Naive thymus-derived CD4-positive, alpha-beta T cell (primary cell): ENCODE measurements around the gene MRPS25. TPM values are rescaled to one million over a fixed set of nuclear protein-coding genes. Genes with fewer than 3 reads are reported as not detected.
A peak's percentile ranks its signal among the peaks of the same experiment; 100 is the strongest.

Experiments
- ATAC-seq: fragments of 150-1000 bp; cut with Tn5 transposase; 2 replicates; pipeline ENCODE4 v1.10.0; 2021; ENCODE audit warnings: mild to moderate bottlenecking, moderate library complexity
- CTCF ChIA-PET: fragments of 350-600 bp; sonication (Branson Sonifier 250); formaldehyde crosslinking; loops from one replicate; lab custom pipeline; 2021; ENCODE audit warnings: antibody characterized with exemption; lab: Charles Lee
- POLR2A ChIA-PET: fragments of 350-600 bp; sonication (Branson Sonifier 250); formaldehyde crosslinking; loops from one replicate; lab custom pipeline; 2021; ENCODE audit warnings: antibody characterized with exemption, inconsistent platforms; lab: Charles Lee
- DNase-seq, 9 donors: peaks; one replicate each; pipeline versions ENCODE4 v3.0.0 to v3.0.0-alpha.2; 2020 to 2022; ENCODE audit warnings: mixed read lengths in 1 of 9
- H3K27ac ChIP-seq: one replicate; pipeline ENCODE4 v1.7.0; 2013; ENCODE audit warnings: mild to moderate bottlenecking, low read depth, low read length, moderate library complexity
- H3K27me3 ChIP-seq, 2 donors: one replicate each; pipeline ENCODE4 v1.7.0; 2013; ENCODE audit warnings: low read length in 2 of 2, mild to moderate bottlenecking in 2 of 2, moderate library complexity in 2 of 2; ENCODE audit not compliant: control insufficient read depth in 2 of 2, insufficient read depth in 2 of 2
- H3K36me3 ChIP-seq, 3 experiments: 1 replicate in 2 of 3; 2 replicates in 1 of 3; pipeline ENCODE4 v1.7.0; 2013; ENCODE audit warnings: low read length in 3 of 3, mild to moderate bottlenecking in 3 of 3, moderate library complexity in 1 of 3; ENCODE audit not compliant: insufficient read depth in 3 of 3, control insufficient read depth in 2 of 3
- H3K4me1 ChIP-seq, 2 donors: one replicate each; pipeline ENCODE4 v1.7.0; 2013; ENCODE audit warnings: low read length in 2 of 2, mild to moderate bottlenecking in 2 of 2, moderate library complexity in 1 of 2; ENCODE audit not compliant: control insufficient read depth in 2 of 2, insufficient read depth in 2 of 2
- H3K4me3 ChIP-seq: 2 replicates; pipeline ENCODE4 v1.7.0; 2013; ENCODE audit warnings: mild to moderate bottlenecking, low read length
- H3K9me3 ChIP-seq, 3 experiments: 1 replicate in 2 of 3; 2 replicates in 1 of 3; pipeline ENCODE4 v1.7.0; 2013; ENCODE audit warnings: low read length in 3 of 3; ENCODE audit not compliant: control insufficient read depth in 2 of 3
- H3K27ac Mint-ChIP-seq, 9 donors: one replicate each; pipeline ENCODE4 v1.8.0; 2020 to 2022; ENCODE audit warnings: mixed read lengths in 9 of 9, mild to moderate bottlenecking in 8 of 9, moderate library complexity in 5 of 9, inconsistent platforms in 2 of 9
- H3K27me3 Mint-ChIP-seq, 5 donors: one replicate each; pipeline ENCODE4 v1.8.0; 2021 to 2022; ENCODE audit warnings: mixed read lengths in 5 of 5, mild to moderate bottlenecking in 1 of 5
- H3K36me3 Mint-ChIP-seq, 5 donors: one replicate each; pipeline ENCODE4 v1.8.0; 2020 to 2022; ENCODE audit warnings: mixed read lengths in 5 of 5, mild to moderate bottlenecking in 3 of 5, inconsistent platforms in 1 of 5
- H3K4me1 Mint-ChIP-seq, 7 donors: one replicate each; pipeline ENCODE4 v1.8.0; 2020 to 2022; ENCODE audit warnings: mixed read lengths in 7 of 7, mild to moderate bottlenecking in 3 of 7, inconsistent platforms in 1 of 7
- H3K4me3 Mint-ChIP-seq, 10 donors: one replicate each; pipeline ENCODE4 v1.8.0; 2020 to 2022; ENCODE audit warnings: mild to moderate bottlenecking in 10 of 10, mixed read lengths in 10 of 10, moderate library complexity in 6 of 10, inconsistent platforms in 2 of 10
- H3K9me3 Mint-ChIP-seq, 11 donors: one replicate each; pipeline ENCODE4 v1.8.0; 2020 to 2022; ENCODE audit warnings: mixed read lengths in 11 of 11, mild to moderate bottlenecking in 4 of 11, inconsistent platforms in 1 of 11, moderate library complexity in 1 of 11
- intact Hi-C, 2 donors: fragments of 100-400 bp; cut with micrococcal nuclease; formaldehyde crosslinking; loops; one replicate each; pipeline ENCODE4 v1.15.1; 2023
- polyA plus RNA-seq, 2 donors: library from polyadenylated mRNA; unstranded; fragments of 300-500 nt; fragmentation: Illumina TruSeq; gene quantifications; one replicate each; pipeline ENCODE4 v1.2.3, GENCODE V29; 2021
- total RNA-seq, 6 experiments: library from RNA in 5 of 6; stranded (reverse) in 5 of 6; gene quantifications; 1 replicate in 5 of 6; 2 replicates in 1 of 6; pipeline ENCODE4 v1.2.3 and lab custom pipeline; 2021 to 2026

The MRPS25 gene
- total and polyA plus RNA-seq, 7 experiments from 2014 or later, result 20.2 to 104 (median 68.0) TPM

DNA sequence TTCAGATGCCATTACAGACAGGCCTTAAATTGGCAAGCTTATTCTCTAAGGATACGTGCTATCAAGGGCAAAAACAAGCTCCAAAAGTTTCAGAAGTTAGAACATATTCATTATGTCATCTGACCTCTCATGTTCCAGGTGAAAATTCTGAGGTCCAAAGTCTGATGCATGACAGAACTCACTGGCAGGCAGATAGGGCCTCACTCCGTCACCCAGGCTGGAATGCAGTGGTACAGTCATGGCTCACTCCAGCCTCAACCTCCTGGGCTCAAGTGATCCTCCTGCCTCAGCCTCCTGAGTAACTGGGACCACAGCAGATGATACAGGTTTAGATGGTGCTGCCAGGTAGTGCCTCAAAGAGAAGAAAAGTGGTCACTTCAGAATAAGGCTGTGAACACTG is 15.5 kb downstream of the MRPS25 start:
- H3K9me3 Mint-ChIP-seq, result peaks cover 0 to 4% (median 0%) of the 10 kb centered on the region in 11 donors
- Histone ChIP-seq H3K36me3 (peaks cover 11 to 78% (median 11%) of the 10 kb centered on the region in 3 experiments), H3K27me3 (no peaks in the 10 kb centered on the region), H3K27ac (no peak overlapping the region), H3K4me3 (no peak overlapping the region), H3K9me3 (no peaks in the 10 kb centered on the region), H3K4me1 (peaks cover under 1% of the 10 kb centered on the region in 2 donors)
- H3K36me3 Mint-ChIP-seq, result peaks cover 0 to 33% (median 7%) of the 10 kb centered on the region in 5 donors
- no peak overlapping the region for H3K4me3 Mint-ChIP-seq
- peaks cover 11 to 34% (median 20%) of the 10 kb centered on the region in 7 donors for H3K4me1 Mint-ChIP-seq
- intact Hi-C loops, result loop anchor here in 1 of 2 donors (5.0 kb wide), 1 partner anchor 122 kb away; no protein-coding TSS in a partner anchor
- H3K27me3 Mint-ChIP-seq, result no peaks in the 10 kb centered on the region
- ATAC-seq, result no peak
- DNase-seq, result no peak
- ChIA-PET POLR2A (interaction anchor here (2.6 kb wide), 1 partner anchor 15 kb away, joined by 9 read pairs; the partner anchor contains the start of gene MRPS25), CTCF (no interaction called here)
- peak overlapping the region in 4 of 9 donors; percentile 38 to 76 (median 57) for H3K27ac Mint-ChIP-seq

GRCh38 chr3:15045667-15046066 is 19.4 kb downstream of the MRPS25 start:
- H3K4me3 ChIP-seq, result no peak overlapping the region
- POLR2A ChIA-PET, result no interaction called here

DNA sequence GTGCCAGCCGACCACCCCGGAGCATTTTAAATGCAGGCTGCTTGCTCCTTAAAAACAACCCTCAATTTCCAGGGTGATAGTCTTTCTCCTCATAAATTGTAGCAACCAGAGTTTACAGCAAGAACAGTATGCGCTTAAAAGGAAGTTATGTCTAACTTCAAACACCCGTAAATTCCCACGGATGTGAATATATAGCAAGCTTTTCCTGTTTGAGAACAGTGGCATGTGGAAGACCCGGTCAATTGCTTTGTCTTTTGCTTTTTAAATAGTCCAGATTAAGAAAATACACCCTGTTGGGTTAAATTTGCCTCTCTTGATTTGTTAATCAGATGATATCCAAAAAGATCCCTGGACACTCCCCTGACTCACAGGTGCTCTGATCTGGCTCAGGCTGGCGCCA is 20.8 kb downstream of the MRPS25 start:
- CTCF ChIA-PET, result no interaction called here
- POLR2A ChIA-PET, result no interaction called here
- H3K27me3 Mint-ChIP-seq, result no peaks in the 10 kb centered on the region

More at GRCh38 chr3:15045667-15046066, 19.4 kb downstream of the MRPS25 start:
- Mint-ChIP-seq H3K36me3 (peaks cover 4 to 52% (median 18%) of the 10 kb centered on the region in 5 donors), H3K4me3 (no peak overlapping the region), H3K4me1 (peaks cover 12 to 34% (median 25%) of the 10 kb centered on the region in 7 donors), H3K27ac (peak overlapping the region in 8 of 9 donors; percentile 1 to 78 (median 38)), H3K9me3 (peaks cover 0 to 2% (median 0%) of the 10 kb centered on the region in 11 donors), H3K27me3 (no peaks in the 10 kb centered on the region)
- Histone ChIP-seq H3K4me1 (peaks cover 0 to 6% of the 10 kb centered on the region in 2 donors), H3K27ac (no peak overlapping the region), H3K36me3 (peaks cover 11 to 89% (median 25%) of the 10 kb centered on the region in 3 experiments), H3K27me3 (no peaks in the 10 kb centered on the region), H3K9me3 (no peaks in the 10 kb centered on the region)
- ATAC-seq (no peak), DNase-seq (no peak)
- CTCF ChIA-PET, result no interaction called here
- intact Hi-C loops, result loop anchor here in 1 of 2 donors (5.0 kb wide), 1 partner anchor 118 kb away; no protein-coding TSS in a partner anchor

GRCh38 chr3:15043408-15044171 is 21.5 kb downstream of the MRPS25 start:
- no peaks in the 10 kb centered on the region for H3K9me3 ChIP-seq
- peaks cover 0 to 6% of the 10 kb centered on the region in 2 donors for H3K4me1 ChIP-seq
- ChIA-PET CTCF (no interaction called here), POLR2A (no interaction called here)
- peak overlapping the region in 2 of 10 donors; percentile 11 to 39 for H3K4me3 Mint-ChIP-seq
- H3K9me3 Mint-ChIP-seq, result peaks cover 0 to 2% (median 0%) of the 10 kb centered on the region in 11 donors
- H3K27me3 ChIP-seq, result no peaks in the 10 kb centered on the region
- H3K36me3 Mint-ChIP-seq, result peaks cover 4 to 48% (median 18%) of the 10 kb centered on the region in 5 donors
- intact Hi-C loops, result no loop called here
- DNase-seq (no peak), ATAC-seq (no peak)
- H3K27ac ChIP-seq, result peak overlapping the region; percentile 39
- H3K27me3 Mint-ChIP-seq, result no peaks in the 10 kb centered on the region
- H3K4me1 Mint-ChIP-seq, result peaks cover 12 to 32% (median 20%) of the 10 kb centered on the region in 7 donors
- peaks cover 4 to 86% (median 24%) of the 10 kb centered on the region in 3 experiments for H3K36me3 ChIP-seq
- no peak overlapping the region for H3K4me3 ChIP-seq
- peak overlapping the region in 7 of 9 donors; percentile 46 to 82 (median 70) for H3K27ac Mint-ChIP-seq

More for the DNA sequence above, 20.8 kb downstream of the MRPS25 start:
- Histone ChIP-seq H3K27ac (peak overlapping the region; percentile 39), H3K27me3 (no peaks in the 10 kb centered on the region), H3K4me1 (peaks cover 0 to 6% of the 10 kb centered on the region in 2 donors), H3K4me3 (no peak overlapping the region), H3K9me3 (no peaks in the 10 kb centered on the region), H3K36me3 (peaks cover 9 to 86% (median 27%) of the 10 kb centered on the region in 3 experiments)
- H3K36me3 Mint-ChIP-seq, result peaks cover 0 to 48% (median 18%) of the 10 kb centered on the region in 5 donors
- peak overlapping the region; percentile 11 to 83 (median 70) for H3K27ac Mint-ChIP-seq
- peak overlapping the region in 8 of 10 donors; percentile 3 to 53 (median 26) for H3K4me3 Mint-ChIP-seq
- H3K4me1 Mint-ChIP-seq, result peaks cover 12 to 32% (median 20%) of the 10 kb centered on the region in 7 donors
- peaks cover 0 to 2% (median 0%) of the 10 kb centered on the region in 11 donors for H3K9me3 Mint-ChIP-seq
- ATAC-seq, result no peak
- intact Hi-C loops, result no loop called here
- no peak for DNase-seq

GRCh38 chr3:15042936-15043335 is 22.2 kb downstream of the MRPS25 start:
- ChIA-PET CTCF (no interaction called here), POLR2A (interaction anchor here (0.6 kb wide), 1 partner anchor 479 kb away, joined by 5 read pairs; no protein-coding TSS in a partner anchor)
- Histone ChIP-seq H3K9me3 (no peaks in the 10 kb centered on the region), H3K36me3 (peaks cover 7 to 87% (median 24%) of the 10 kb centered on the region in 3 experiments), H3K27me3 (no peaks in the 10 kb centered on the region), H3K4me3 (no peak overlapping the region), H3K27ac (no peak overlapping the region), H3K4me1 (peaks cover 0 to 6% of the 10 kb centered on the region in 2 donors)
- DNase-seq (no peak), ATAC-seq (no peak)
- Mint-ChIP-seq H3K4me1 (peaks cover 12 to 32% (median 20%) of the 10 kb centered on the region in 7 donors), H3K36me3 (peaks cover 9 to 50% (median 14%) of the 10 kb centered on the region in 5 donors), H3K9me3 (peaks cover 0 to 2% (median 0%) of the 10 kb centered on the region in 11 donors), H3K27me3 (no peaks in the 10 kb centered on the region), H3K27ac (peak overlapping the region in 4 of 9 donors; percentile 49 to 78 (median 56)), H3K4me3 (no peak overlapping the region)
- intact Hi-C loops, result no loop called here

- H3K4me3 ChIP-seq, result no peak overlapping the region
- Mint-ChIP-seq H3K36me3 (peaks cover 9 to 48% (median 14%) of the 10 kb centered on the region in 5 donors), H3K9me3 (peaks cover 0 to under 1% (median 0%) of the 10 kb centered on the region in 11 donors), H3K4me1 (peaks cover 12 to 32% (median 20%) of the 10 kb centered on the region in 7 donors), H3K27me3 (no peaks in the 10 kb centered on the region), H3K4me3 (no peak overlapping the region), H3K27ac (peak overlapping the region in 4 of 9 donors; percentile 3 to 65 (median 38))
- H3K9me3 ChIP-seq, result no peaks in the 10 kb centered on the region
- no peak overlapping the region for H3K27ac ChIP-seq
- H3K36me3 ChIP-seq, result peaks cover 7 to 87% (median 21%) of the 10 kb centered on the region in 3 experiments
- intact Hi-C loops, result no loop called here
- ChIA-PET POLR2A (no interaction called here), CTCF (no interaction called here)
- H3K27me3 ChIP-seq, result no peaks in the 10 kb centered on the region
- DNase-seq, result no peak
- no peak for ATAC-seq
- H3K4me1 ChIP-seq, result peaks cover 0 to 6% of the 10 kb centered on the region in 2 donors
Measured at GRCh38 chr3:15041950-15042349, 23.2 kb downstream of the MRPS25 start.
